Osteocyte (in vitro differentiated cells): ENCODE measurements around the gene DISC1. TPM values are rescaled to one million over a fixed set of nuclear protein-coding genes. Genes with fewer than 3 reads are reported as not detected.

Experiments used
- DNase-seq: peaks from one replicate; pipeline ENCODE4 v3.0.0; 2021; ENCODE audit warnings: mixed read lengths; ENCODE audit not compliant: unreplicated experiment; ENCODE audit errors: extremely low spot score
- H3K27ac Mint-ChIP-seq: one replicate; pipeline ENCODE4 v1.8.0; 2021; ENCODE audit warnings: mild to moderate bottlenecking, mixed read lengths; ENCODE audit not compliant: unreplicated experiment
- H3K27me3 Mint-ChIP-seq: one replicate; pipeline ENCODE4 v1.8.0; 2021; ENCODE audit warnings: mixed read lengths; ENCODE audit not compliant: unreplicated experiment
- H3K36me3 Mint-ChIP-seq: one replicate; pipeline ENCODE4 v1.8.0; 2021; ENCODE audit warnings: mixed read lengths; ENCODE audit not compliant: unreplicated experiment
- H3K4me1 Mint-ChIP-seq: one replicate; pipeline ENCODE4 v1.8.0; 2021; ENCODE audit warnings: mixed read lengths; ENCODE audit not compliant: unreplicated experiment
- H3K4me3 Mint-ChIP-seq: one replicate; pipeline ENCODE4 v1.8.0; 2021; ENCODE audit warnings: mild to moderate bottlenecking, moderate library complexity, mixed read lengths; ENCODE audit not compliant: unreplicated experiment
- H3K9me3 Mint-ChIP-seq: one replicate; pipeline ENCODE4 v1.8.0; 2021; ENCODE audit warnings: mixed read lengths; ENCODE audit not compliant: unreplicated experiment
- total RNA-seq: library from RNA; stranded (reverse); gene quantifications from 2 replicates; pipeline ENCODE4 v1.2.1, GENCODE V29; 2021
- TF ChIP-seq, protein P1 (sequence below): fragments of 200-600 bp; sonication (generic); IDR thresholded peaks from 2 replicates; pipeline ENCODE4 v1.5.0; 2021; ENCODE audit warnings: antibody characterized with exemption, mild to moderate bottlenecking, moderate library complexity

The DISC1 gene
- total RNA-seq, 1 donor from 2014 or later = 15.6 TPM

DNA sequence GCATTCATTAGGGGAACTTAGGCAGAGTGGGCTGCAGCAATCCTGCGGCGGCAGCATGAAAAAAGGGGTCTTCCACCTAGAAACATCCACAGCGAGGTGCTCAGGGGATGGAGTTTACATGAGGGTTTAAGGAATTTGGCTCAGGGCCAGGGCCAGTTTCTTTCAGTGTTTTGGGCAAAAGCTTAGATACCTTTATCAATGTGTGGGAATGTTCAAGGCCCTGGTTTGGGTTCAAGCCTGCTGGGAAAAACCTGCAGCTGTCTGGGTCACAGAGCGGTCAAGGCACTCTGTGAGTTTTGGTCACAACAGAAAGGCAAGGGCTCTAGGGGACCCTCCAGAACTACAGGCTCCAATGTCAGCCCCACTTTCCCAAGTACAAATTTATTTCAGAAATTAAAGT lies 230.3 kb downstream of the DISC1 start:
- Mint-ChIP-seq H3K36me3 (peaks cover 5% of the 10 kb centered on the region), H3K27me3 (no peaks in the 10 kb centered on the region), H3K9me3 (no peaks in the 10 kb centered on the region), H3K4me3 (no peak overlapping the region), H3K27ac (no peak overlapping the region), H3K4me1 (peaks cover 5% of the 10 kb centered on the region)
- TF ChIP-seq, protein P1, sequence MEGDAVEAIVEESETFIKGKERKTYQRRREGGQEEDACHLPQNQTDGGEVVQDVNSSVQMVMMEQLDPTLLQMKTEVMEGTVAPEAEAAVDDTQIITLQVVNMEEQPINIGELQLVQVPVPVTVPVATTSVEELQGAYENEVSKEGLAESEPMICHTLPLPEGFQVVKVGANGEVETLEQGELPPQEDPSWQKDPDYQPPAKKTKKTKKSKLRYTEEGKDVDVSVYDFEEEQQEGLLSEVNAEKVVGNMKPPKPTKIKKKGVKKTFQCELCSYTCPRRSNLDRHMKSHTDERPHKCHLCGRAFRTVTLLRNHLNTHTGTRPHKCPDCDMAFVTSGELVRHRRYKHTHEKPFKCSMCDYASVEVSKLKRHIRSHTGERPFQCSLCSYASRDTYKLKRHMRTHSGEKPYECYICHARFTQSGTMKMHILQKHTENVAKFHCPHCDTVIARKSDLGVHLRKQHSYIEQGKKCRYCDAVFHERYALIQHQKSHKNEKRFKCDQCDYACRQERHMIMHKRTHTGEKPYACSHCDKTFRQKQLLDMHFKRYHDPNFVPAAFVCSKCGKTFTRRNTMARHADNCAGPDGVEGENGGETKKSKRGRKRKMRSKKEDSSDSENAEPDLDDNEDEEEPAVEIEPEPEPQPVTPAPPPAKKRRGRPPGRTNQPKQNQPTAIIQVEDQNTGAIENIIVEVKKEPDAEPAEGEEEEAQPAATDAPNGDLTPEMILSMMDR = no peak
- no peak for DNase-seq

DNA sequence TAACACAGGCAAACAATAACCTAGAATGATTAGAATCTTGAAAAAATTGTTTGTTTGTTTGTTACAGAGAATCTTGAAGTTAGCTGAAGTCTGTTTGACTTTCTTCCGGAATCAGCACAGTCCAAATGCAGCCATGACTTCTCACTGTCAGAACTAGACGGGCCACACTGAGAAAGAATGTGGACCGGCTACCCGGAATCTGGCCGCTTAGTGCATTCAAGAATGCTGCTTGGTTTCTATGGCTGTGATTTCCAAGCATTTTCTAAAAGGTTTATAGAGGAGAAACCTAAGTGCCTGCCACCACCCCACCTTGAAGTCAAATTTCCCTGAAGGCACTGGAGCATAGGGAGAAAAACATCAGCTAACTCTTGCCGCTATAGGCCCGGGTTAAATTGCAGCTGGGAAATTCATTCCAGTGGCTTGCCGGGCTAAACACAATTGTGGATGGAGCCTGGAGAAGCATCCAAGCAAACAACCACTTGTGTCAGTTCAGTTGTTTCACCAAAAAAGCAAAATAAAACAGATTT lies 231.1 kb downstream of the DISC1 start:
- Mint-ChIP-seq H3K27me3 (no peaks in the 10 kb centered on the region), H3K4me1 (peaks cover 5% of the 10 kb centered on the region)
- TF ChIP-seq, protein P1 = no peak

GRCh38 chr1:231860221-231861088 lies 233.9 kb downstream of the DISC1 start:
- peaks cover 2% of the 10 kb centered on the region for H3K36me3 Mint-ChIP-seq
- no peaks in the 10 kb centered on the region for H3K27me3 Mint-ChIP-seq
- DNase-seq = no peak
- no peaks in the 10 kb centered on the region for H3K9me3 Mint-ChIP-seq
- H3K4me1 Mint-ChIP-seq = peaks cover 5% of the 10 kb centered on the region
- no peak overlapping the region for H3K4me3 Mint-ChIP-seq
- H3K27ac Mint-ChIP-seq = no peak overlapping the region
- TF ChIP-seq, protein P1 = no peak

More for the DNA sequence above, 231.1 kb downstream of the DISC1 start:
- Mint-ChIP-seq H3K9me3 (no peaks in the 10 kb centered on the region), H3K4me3 (no peak overlapping the region), H3K36me3 (peaks cover 4% of the 10 kb centered on the region), H3K27ac (no peak overlapping the region)
- no peak for DNase-seq

DNA sequence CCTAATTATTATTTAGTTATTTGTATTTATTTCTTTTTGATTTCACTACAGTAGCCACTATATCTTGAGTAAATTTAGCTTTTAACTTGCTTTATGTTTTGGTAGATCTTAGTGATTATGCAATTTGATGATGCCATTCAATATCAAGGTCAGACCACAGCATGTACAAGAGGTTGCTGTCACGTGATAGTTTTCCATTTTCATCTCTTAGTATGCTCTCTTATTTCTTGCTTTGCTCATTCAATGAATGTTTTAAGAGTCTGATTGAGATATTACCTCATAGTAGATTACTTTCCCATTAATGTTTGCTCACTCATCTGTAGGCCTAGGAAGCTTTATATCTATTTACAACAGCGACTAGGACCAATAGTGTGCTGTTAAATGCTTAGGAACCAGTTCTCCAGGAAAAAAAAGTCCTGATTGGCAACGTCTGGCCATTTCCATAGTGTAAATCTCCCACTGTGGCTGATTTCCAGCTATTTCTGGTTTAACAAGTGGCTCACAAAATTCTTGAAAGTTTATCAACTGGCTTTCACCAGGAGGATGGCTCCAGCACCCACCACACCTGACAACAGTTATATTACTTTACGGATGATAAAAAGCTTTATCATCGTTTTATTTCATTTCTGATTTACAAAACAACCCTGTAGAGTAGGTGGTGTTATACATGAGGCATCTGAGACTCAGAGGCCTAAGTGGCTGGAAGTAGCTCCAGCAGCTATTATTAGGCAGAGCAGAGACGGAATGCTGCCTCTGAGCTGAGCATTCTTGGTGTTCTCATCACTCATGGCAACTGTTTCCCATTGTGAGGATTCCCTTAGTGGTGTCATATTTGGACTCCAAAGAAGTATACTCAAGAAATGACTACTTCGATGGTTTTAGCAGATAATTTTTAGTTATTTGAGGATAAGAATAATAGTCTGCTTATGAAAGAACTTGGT lies 235.2 kb downstream of the DISC1 start:
- Mint-ChIP-seq H3K27ac (no peak overlapping the region), H3K9me3 (no peaks in the 10 kb centered on the region)

More for the DNA sequence above, 235.2 kb downstream of the DISC1 start:
- H3K27me3 Mint-ChIP-seq = no peaks in the 10 kb centered on the region
- H3K4me3 Mint-ChIP-seq = no peak overlapping the region
- DNase-seq = no peak
- H3K36me3 Mint-ChIP-seq = peaks cover 2% of the 10 kb centered on the region
- TF ChIP-seq, protein P1 = no peak
- H3K4me1 Mint-ChIP-seq = peaks cover 18% of the 10 kb centered on the region
